ENCODE results near the gene MS4A15. TPM values are rescaled to one million over a fixed set of nuclear protein-coding genes. Genes with fewer than 3 reads are reported as not detected.
"Not testable (repeated sequence)": the region's sequence is repeated elsewhere in the genome, so short reads cannot be mapped to it uniquely, and the experiment has no call there.

MS4A15 gene
- total RNA-seq, 1 donor from 2014 or later = not detected

DNA sequence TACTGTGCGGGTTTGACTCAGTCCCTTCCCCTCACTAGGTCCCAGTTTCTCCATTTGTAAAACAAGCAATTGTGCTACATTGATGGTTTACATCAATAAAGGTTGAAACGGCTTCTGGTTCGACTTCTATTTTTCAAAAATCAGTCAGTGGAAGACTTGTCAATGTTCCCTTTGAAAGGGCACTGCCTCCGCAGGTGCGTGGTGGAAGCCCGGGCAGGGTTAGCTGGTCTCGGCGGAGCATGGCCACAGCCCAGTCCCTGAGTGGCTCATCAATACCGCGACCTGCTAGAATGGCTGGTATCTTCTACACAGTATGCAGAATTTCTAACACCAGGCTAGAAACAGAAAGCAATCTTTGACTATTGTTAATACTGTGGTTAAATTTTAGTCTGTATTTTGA, 44.5 kb downstream of the MS4A15 start:
- no peak for DNase-seq (ENCODE audit: low spot score)

GRCh38 chr11:60803273-60803936, 46.7 kb downstream of the MS4A15 start:
- DNase-seq (ENCODE audit: low spot score) = no peak

DNA sequence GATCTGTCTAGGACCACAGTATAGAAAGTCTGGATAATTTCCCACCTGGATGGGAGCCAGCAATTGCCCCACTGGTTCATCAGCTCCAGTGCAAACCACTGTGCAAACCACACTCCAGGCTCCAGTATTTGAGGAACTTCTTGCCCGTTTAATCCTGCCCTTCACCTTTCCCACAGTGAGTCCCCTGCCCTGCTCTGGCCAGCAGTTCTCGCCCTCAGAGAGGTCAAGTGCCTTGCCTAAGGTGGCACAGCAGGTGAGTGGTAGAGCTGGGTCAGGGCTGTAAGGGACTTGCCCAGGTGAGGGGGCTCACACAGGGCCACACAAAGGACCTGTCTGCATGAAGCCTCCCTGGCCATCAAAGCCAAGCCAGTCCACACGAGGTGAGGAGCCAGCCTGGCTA, 52.6 kb downstream of the MS4A15 start:
- no peak for DNase-seq (ENCODE audit: low spot score)

DNA sequence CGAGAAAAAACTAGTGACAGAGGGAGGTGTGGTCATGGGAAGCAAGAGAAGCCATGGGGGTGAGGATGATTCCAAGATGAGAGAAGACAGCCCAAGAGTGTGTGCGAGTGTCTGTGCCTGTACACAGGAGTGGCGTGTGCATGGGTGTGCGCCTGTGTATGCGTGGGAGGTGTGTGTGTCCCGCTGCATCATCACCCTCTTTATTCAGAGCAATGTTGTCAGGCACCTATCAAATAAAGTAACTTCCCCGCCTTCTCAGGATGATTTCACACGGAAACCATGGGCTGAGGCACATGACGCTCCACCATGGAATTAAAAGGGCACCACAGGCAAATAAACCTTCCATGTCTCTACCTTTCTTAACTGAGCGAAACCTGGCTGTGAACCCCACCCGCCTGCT, 53.0 kb downstream of the MS4A15 start:
- no peak for DNase-seq (ENCODE audit: low spot score)

GRCh38 chr11:60810151-60810550, 53.5 kb downstream of the MS4A15 start:
- DNase-seq (ENCODE audit: low spot score) = no peak

DNA sequence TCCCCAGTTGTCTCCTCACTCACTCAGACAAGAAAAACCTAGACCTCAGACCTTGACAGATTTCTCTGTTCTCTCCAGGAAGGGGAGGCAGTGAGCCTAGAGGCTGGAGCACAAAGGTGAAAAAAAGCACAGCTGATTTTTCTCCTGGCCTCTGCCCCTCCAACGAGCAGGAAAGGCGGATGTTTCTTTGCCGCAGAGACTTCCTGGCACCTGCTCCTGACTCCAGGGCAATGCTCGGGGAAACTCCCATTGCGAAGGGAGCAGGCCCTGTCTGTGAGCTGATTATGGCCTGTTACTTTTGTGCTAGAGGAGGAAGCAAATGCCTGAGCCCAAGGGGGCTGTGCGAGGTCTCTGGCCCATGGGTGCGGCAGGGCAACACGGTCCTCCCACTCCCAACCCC, 53.9 kb downstream of the MS4A15 start:
- no peak for DNase-seq (ENCODE audit: low spot score)

GRCh38 chr11:60813324-60813723, 56.7 kb downstream of the MS4A15 start:
- no peak for DNase-seq (ENCODE audit: low spot score)

GRCh38 chr11:60814112-60814511, 57.4 kb downstream of the MS4A15 start:
- no peak for DNase-seq (ENCODE audit: low spot score)

DNA sequence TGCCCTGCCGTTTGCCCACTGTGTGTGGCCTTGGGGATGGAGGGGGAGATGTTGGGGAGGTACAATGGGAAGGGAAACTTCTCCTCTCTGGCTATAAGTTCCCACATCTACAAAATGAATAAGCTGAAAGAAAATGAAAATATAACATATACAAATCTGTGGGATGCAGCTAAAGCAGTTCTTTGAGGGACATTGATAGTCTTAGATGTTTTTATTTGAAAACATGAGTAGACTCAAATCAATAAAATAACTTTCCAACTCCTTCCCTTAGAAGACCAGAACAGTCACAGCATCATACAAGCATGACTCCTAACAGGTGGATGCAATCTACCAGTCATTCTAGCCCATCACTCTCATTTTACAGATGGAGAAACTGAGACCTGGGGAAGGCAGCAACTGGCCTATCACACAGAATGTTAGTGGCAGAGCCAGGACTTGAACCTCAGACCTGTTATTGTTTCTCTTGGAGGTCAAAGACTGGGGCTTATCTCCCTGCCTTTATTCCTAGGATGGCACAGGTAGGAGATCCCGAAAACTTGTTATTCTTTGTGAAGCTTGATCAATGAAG, 60.0 kb downstream of the MS4A15 start:
- DNase-seq (ENCODE audit: low spot score) = no peak

DNA sequence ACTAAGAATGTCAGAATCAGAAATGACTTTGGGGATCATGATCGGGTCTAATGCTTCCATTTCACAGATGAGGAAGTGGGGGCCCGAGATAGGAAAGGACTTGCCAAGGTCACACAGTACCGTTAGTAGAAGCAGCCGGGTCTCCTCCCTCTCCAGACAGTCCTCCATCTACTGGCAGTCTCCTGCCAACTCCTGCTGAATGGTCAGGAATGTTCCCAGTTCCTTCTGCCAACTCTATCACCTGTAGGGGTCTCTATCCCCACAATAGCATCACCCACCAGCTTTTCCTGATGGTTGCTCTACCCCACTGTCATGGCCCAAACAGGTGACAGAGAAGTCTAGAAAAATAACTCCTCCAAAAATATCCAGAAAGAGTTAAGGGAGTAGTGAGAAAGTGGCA, 61.4 kb downstream of the MS4A15 start:
- DNase-seq (ENCODE audit: low spot score) = no peak

- DNase-seq (ENCODE audit: low spot score) = no peak
These were observed 65.3 kb downstream of the MS4A15 start for GRCh38 chr11:60821827-60822599.

DNA sequence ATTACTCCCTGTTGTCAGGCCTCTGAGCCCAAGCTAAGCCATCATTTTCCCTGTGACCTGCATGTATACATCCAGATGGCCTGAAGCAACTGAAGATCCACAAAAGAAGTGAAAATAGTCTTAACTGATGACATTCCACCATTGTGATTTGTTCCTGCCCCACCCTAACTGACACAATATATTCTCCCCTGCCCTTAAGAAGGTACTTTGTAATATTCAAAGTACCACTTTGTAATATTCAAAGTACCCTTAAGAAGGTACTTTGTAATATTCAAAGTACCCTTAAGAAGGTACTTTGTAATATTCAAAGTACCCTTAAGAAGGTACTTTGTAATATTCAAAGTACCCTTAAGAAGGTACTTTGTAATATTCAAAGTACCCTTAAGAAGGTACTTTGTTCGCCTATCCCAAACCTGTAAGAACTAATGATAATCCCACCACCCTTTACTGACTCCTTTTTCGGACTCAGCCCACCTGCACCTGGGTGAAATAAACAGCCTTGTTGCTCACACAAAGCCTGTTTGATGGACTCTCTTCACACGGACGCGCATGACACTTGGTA, 67.2 kb downstream of the MS4A15 start:
- DNase-seq (ENCODE audit: low spot score) = not testable (repeated sequence)

DNA sequence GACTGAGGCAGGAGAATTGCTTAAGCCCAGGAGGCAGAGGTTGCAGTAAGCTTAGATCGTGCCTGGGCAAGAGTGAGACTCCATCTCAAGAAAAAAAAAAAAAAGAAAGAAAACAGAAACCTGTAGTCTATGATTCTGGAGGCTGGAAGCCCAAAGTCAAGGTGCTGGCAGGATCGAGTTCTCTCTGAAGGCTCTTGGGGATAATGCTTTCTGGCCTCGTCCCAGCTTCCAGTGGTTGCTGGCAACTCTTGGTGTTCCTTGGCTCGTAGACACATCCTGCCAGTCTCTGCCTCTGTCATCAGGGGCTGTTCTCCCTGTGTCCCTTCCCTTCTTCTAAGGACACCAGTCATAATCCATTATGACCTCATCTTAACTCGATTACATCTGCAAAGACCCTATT, 68.5 kb downstream of the MS4A15 start:
- DNase-seq (ENCODE audit: low spot score) = no peak

GRCh38 chr11:60825790-60826189, 69.1 kb downstream of the MS4A15 start:
- DNase-seq (ENCODE audit: low spot score) = no peak

Other genes with a start within 250 kb of the MS4A15 start
- gene MS4A13, start 241.5 kb upstream of the MS4A15 start, total RNA-seq (ENCODE audit: insufficient read depth, low replicate concordance) = 2.2 TPM
- 4.1 TPM for gene MS4A8, start 57.3 kb upstream of the MS4A15 start, total RNA-seq (ENCODE audit: insufficient read depth, low replicate concordance)
- gene MS4A18, start 32.1 kb upstream of the MS4A15 start, total RNA-seq (ENCODE audit: insufficient read depth, low replicate concordance) = not detected
- gene MS4A10, start 28.5 kb downstream of the MS4A15 start, total RNA-seq (ENCODE audit: insufficient read depth, low replicate concordance) = not detected
- gene CCDC86, start 85.2 kb downstream of the MS4A15 start, total RNA-seq (ENCODE audit: insufficient read depth, low replicate concordance) = 4.3 TPM
- 0.24 TPM for gene PTGDR2, start 99.1 kb downstream of the MS4A15 start, total RNA-seq (ENCODE audit: insufficient read depth, low replicate concordance)
- gene ZP1, start 110.7 kb downstream of the MS4A15 start, total RNA-seq (ENCODE audit: insufficient read depth, low replicate concordance) = 0.96 TPM
- 51.8 TPM for gene PRPF19, start 149.7 kb downstream of the MS4A15 start, total RNA-seq (ENCODE audit: insufficient read depth, low replicate concordance)
- 22.9 TPM for gene TMEM109, start 157.3 kb downstream of the MS4A15 start, total RNA-seq (ENCODE audit: insufficient read depth, low replicate concordance)
- 33.5 TPM for gene TMEM132A, start 167.6 kb downstream of the MS4A15 start, total RNA-seq (ENCODE audit: insufficient read depth, low replicate concordance)
- 6.0 TPM for gene SLC15A3, start 195.3 kb downstream of the MS4A15 start, total RNA-seq (ENCODE audit: insufficient read depth, low replicate concordance)
- gene CD6, start 214.8 kb downstream of the MS4A15 start, total RNA-seq (ENCODE audit: insufficient read depth, low replicate concordance) = 0.24 TPM